ENCODE results near the gene RABEP1.
"Not testable (repeated sequence)": the region's sequence is repeated elsewhere in the genome, so short reads cannot be mapped to it uniquely, and the experiment has no call there.

RABEP1 gene

DNA sequence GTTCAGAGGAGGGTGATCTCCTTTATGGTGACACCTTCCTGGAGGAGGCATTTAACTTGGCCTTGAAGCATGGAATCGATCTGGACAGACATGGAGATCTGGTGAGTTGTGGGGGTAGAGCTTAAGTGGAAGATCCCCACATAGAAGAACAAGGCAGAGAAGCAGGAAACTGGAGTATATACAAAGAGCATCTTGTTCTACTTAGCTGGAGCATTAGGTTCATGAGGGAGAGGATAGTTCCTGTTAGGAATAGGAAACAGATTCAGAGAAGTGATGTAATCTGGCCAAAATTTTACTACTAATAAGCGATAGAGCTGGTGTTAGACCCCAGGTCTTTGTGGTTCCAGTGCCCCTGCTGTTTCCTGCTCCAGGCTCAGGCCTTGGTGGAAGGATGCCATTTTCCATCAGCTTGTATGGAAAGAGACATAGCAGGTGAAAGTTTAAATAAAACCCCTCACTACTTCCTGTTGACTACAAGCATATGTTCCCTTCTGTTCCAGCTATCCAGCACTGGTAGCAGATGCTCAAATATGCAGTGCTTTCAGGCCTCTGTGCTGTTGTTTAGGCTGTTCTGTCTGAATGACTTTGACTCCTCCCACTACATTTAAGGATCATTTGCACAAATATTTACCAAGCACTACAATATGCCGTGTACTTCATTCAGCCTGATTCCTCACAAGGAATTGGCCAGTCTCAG lies 147.3 kb downstream of the RABEP1 start:
- no peaks in the 10 kb centered on the region for H3K27me3 ChIP-seq (ENCODE audit: insufficient read depth, poor library complexity, severe bottlenecking)
- H3K4me3 ChIP-seq (replicated peaks; ENCODE audit: insufficient read depth, low read length) = no peak overlapping the region
- TF ChIP-seq, protein P1, sequence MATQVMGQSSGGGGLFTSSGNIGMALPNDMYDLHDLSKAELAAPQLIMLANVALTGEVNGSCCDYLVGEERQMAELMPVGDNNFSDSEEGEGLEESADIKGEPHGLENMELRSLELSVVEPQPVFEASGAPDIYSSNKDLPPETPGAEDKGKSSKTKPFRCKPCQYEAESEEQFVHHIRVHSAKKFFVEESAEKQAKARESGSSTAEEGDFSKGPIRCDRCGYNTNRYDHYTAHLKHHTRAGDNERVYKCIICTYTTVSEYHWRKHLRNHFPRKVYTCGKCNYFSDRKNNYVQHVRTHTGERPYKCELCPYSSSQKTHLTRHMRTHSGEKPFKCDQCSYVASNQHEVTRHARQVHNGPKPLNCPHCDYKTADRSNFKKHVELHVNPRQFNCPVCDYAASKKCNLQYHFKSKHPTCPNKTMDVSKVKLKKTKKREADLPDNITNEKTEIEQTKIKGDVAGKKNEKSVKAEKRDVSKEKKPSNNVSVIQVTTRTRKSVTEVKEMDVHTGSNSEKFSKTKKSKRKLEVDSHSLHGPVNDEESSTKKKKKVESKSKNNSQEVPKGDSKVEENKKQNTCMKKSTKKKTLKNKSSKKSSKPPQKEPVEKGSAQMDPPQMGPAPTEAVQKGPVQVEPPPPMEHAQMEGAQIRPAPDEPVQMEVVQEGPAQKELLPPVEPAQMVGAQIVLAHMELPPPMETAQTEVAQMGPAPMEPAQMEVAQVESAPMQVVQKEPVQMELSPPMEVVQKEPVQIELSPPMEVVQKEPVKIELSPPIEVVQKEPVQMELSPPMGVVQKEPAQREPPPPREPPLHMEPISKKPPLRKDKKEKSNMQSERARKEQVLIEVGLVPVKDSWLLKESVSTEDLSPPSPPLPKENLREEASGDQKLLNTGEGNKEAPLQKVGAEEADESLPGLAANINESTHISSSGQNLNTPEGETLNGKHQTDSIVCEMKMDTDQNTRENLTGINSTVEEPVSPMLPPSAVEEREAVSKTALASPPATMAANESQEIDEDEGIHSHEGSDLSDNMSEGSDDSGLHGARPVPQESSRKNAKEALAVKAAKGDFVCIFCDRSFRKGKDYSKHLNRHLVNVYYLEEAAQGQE (IDR thresholded peaks at IDR 0.05; ENCODE audit: insufficient replicate concordance, low read depth) = no peak
- H3K27ac ChIP-seq (replicated peaks) = no peak overlapping the region
- DNase-seq (ENCODE audit: low read depth in 1 of 2, low spot score in 1 of 2) = no peak

DNA sequence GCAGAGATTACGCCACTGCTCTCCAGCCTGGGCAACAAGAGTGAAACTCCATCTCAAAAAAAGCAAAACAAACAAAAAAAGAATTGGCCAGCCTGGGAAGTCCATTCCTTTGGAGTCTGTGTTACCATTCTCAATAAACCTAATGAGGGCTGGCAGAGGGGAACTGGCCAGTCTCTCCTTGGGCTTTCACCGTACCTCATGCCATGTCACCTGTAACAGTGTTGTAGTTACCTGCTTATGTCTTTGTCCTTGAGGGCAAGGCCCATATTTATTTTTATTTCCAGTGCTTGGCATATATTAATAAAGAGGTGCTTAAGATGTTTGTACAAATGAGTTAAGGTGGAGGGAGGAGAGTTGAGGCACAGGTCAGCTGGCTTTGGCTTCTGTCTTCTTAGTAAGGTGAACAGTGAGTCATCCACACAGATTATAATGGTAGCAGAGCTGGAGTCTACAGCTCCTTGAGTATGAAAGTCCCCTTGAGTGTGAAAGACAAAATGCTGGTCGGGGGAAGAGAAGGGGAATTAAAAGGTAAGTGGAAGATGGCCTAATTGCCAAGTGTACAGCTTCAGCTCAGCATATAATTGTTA lies 148.4 kb downstream of the RABEP1 start:
- Histone ChIP-seq H3K27me3 (ENCODE audit: insufficient read depth, poor library complexity, severe bottlenecking) (no peaks in the 10 kb centered on the region), H3K27ac (replicated peaks) (no peak overlapping the region), H3K4me3 (replicated peaks; ENCODE audit: insufficient read depth, low read length) (no peak overlapping the region)
- TF ChIP-seq GABPA (IDR thresholded peaks at IDR 0.05; ENCODE audit: low read depth) (no peak), POLR2AphosphoS5 (IDR thresholded peaks at IDR 0.05; ENCODE audit: low read depth) (no peak), SPI1 (IDR thresholded peaks at IDR 0.05; ENCODE audit: borderline replicate concordance, low read depth) (no peak)
- TF ChIP-seq, protein P1 (IDR thresholded peaks at IDR 0.05; ENCODE audit: insufficient replicate concordance, low read depth) = no peak
- TF ChIP-seq, protein P2, sequence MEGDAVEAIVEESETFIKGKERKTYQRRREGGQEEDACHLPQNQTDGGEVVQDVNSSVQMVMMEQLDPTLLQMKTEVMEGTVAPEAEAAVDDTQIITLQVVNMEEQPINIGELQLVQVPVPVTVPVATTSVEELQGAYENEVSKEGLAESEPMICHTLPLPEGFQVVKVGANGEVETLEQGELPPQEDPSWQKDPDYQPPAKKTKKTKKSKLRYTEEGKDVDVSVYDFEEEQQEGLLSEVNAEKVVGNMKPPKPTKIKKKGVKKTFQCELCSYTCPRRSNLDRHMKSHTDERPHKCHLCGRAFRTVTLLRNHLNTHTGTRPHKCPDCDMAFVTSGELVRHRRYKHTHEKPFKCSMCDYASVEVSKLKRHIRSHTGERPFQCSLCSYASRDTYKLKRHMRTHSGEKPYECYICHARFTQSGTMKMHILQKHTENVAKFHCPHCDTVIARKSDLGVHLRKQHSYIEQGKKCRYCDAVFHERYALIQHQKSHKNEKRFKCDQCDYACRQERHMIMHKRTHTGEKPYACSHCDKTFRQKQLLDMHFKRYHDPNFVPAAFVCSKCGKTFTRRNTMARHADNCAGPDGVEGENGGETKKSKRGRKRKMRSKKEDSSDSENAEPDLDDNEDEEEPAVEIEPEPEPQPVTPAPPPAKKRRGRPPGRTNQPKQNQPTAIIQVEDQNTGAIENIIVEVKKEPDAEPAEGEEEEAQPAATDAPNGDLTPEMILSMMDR (IDR thresholded peaks at IDR 0.05; ENCODE audit: insufficient read depth, low read length) = no peak
- DNase-seq (ENCODE audit: low read depth in 1 of 2, low spot score in 1 of 2) = no peak

GRCh38 chr17:5431234-5431633 lies 149.2 kb downstream of the RABEP1 start:
- H3K27ac ChIP-seq (replicated peaks); H3K27me3 ChIP-seq (ENCODE audit: insufficient read depth, poor library complexity, severe bottlenecking); DNase-seq (ENCODE audit: low read depth in 1 of 2, low spot score in 1 of 2); H3K4me3 ChIP-seq (replicated peaks; ENCODE audit: insufficient read depth, low read length): not testable (repeated sequence)

DNA sequence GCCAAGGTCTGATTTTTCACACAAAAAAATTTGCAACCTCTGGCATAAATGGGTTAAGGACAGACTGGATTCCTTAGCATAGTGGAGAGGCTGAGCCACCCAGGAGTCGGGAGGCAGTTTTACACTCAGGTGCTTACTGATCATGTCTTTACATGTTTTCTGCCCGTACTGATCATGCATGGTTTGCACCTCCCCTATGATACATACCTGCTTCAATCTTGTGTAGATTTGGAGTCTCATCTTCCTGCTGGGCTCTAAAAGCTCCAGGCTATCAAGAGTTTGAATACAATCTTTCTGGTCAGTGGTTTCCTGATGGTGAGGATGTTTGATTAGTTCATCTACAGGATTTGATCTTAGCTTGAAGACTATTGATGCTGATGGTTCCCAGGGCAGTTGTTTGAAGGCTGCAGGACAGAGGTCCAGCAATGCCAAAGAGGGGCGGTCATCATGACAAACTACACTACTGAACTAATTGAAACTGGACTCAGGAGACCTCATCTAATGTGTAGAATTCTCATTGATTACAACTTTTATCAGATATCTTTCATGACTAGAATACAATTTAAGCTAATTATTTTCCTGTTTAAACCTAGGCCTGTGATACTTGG lies 150.0 kb downstream of the RABEP1 start:
- no peak for TF ChIP-seq GABPA (IDR thresholded peaks at IDR 0.05; ENCODE audit: low read depth)
- TF ChIP-seq, protein P2 (IDR thresholded peaks at IDR 0.05; ENCODE audit: insufficient read depth, low read length) = no peak
- no peak for TF ChIP-seq SPI1 (IDR thresholded peaks at IDR 0.05; ENCODE audit: borderline replicate concordance, low read depth)
- TF ChIP-seq POLR2AphosphoS5 (IDR thresholded peaks at IDR 0.05; ENCODE audit: low read depth) = no peak; the same call in 1 of the 2 replicates
- TF ChIP-seq, protein P1 (IDR thresholded peaks at IDR 0.05; ENCODE audit: insufficient replicate concordance, low read depth) = no peak
- H3K4me3 ChIP-seq (replicated peaks; ENCODE audit: insufficient read depth, low read length) = no peak overlapping the region
- no peak for DNase-seq (ENCODE audit: low read depth in 1 of 2, low spot score in 1 of 2)
- H3K27me3 ChIP-seq (ENCODE audit: insufficient read depth, poor library complexity, severe bottlenecking) = no peaks in the 10 kb centered on the region
- H3K27ac ChIP-seq (replicated peaks) = no peak overlapping the region

All from HL-60 (cell line).